Stimulated activated CD4-positive, alpha-beta T cell treated with anti-CD3 and anti-CD28 coated beads, Interleukin-4, amount 100 ng/mL, for 48 hours (primary cell): ENCODE data around the gene ZFAND2A.
"Not testable (repeated sequence)": the region's sequence is repeated elsewhere in the genome, so short reads cannot be mapped to it uniquely, and the experiment has no call there.

Experiments
- DNase-seq, 2 donors: peaks; one replicate each; pipeline ENCODE4 v3.0.0-alpha.2; 2020; ENCODE audit warnings: low read depth in 2 of 2

Gene ZFAND2A

GRCh38 chr7:1159891-1160669, at the start of gene ZFAND2A:
Gene ZFAND2A, minus strand, starts transcription at chr7:1160196. Its CDS starts 1,984 bp downstream, at chr7:1158212.
- DNase-seq: peak; percentile 98 to 99

- DNase-seq: no peak
Measured at GRCh38 chr7:1209097-1209496, 49.1 kb upstream of the ZFAND2A start.

- not testable (repeated sequence) for DNase-seq
Measured at GRCh38 chr7:1205742-1206141, 45.7 kb upstream of the ZFAND2A start.

GRCh38 chr7:1204460-1205140, 44.6 kb upstream of the ZFAND2A start:
- no peak for DNase-seq

- not testable (repeated sequence) for DNase-seq
Measured at GRCh38 chr7:1202914-1203313, 42.9 kb upstream of the ZFAND2A start.

GRCh38 chr7:1201916-1202315, 41.9 kb upstream of the ZFAND2A start:
- DNase-seq: no peak

- no peak for DNase-seq
Measured at GRCh38 chr7:1200045-1200444, 40.0 kb upstream of the ZFAND2A start.

- no peak for DNase-seq
Measured at GRCh38 chr7:1197997-1198625, 38.1 kb upstream of the ZFAND2A start.

GRCh38 chr7:1196950-1197349, 37.0 kb upstream of the ZFAND2A start:
- DNase-seq: no peak

GRCh38 chr7:1196441-1196840, 36.4 kb upstream of the ZFAND2A start:
- not testable (repeated sequence) for DNase-seq

- peak; percentile 17 to 26 for DNase-seq
Measured at GRCh38 chr7:1193593-1194424, 33.8 kb upstream of the ZFAND2A start.

- DNase-seq: no peak
Measured at GRCh38 chr7:1192171-1192676, 32.2 kb upstream of the ZFAND2A start.

- DNase-seq: no peak
Measured at GRCh38 chr7:1189986-1190772, 30.2 kb upstream of the ZFAND2A start.

GRCh38 chr7:1188720-1189294, 28.8 kb upstream of the ZFAND2A start:
- DNase-seq: no peak

GRCh38 chr7:1187127-1187526, 27.1 kb upstream of the ZFAND2A start:
- DNase-seq: no peak

- no peak for DNase-seq
Measured at GRCh38 chr7:1181640-1182039, 21.6 kb upstream of the ZFAND2A start.

GRCh38 chr7:1181031-1181430, 21.0 kb upstream of the ZFAND2A start:
- DNase-seq: no peak

- peak; percentile 80 to 97 for DNase-seq
Measured at GRCh38 chr7:1176891-1177373, 16.9 kb upstream of the ZFAND2A start.

GRCh38 chr7:1175967-1176851, 16.2 kb upstream of the ZFAND2A start:
- DNase-seq: peak; percentile 82 to 95
